GM18867 (cell line): ENCODE measurements around the gene SETX.

Experiments
- ATAC-seq: cut with Tn5 transposase; IDR thresholded peaks from one replicate; pipeline ENCODE4 v1.9.1; 2021; ENCODE audit warnings: mild to moderate bottlenecking, moderate library complexity; ENCODE audit not compliant: unreplicated experiment

The SETX gene

DNA sequence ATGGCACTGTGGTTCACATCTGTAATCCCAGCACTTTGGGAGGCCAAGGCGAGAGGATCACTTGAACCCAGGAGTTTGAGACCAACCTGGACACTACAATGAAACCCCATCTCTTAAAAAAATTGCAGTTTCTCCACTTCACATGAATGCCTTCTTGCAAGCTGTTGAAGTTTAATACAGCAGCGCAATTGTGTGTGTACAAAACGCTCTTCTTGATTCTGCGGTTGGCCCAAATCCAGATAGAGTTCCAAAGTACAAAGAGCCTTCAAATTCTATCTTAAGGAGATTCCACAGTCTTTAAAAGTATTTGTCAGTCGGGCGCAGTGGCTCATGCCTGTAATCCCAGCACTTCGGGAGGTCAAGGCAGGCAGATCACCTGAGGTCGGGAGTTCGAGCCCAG lies 9.3 kb upstream of the SETX start:
- ATAC-seq: no peak

DNA sequence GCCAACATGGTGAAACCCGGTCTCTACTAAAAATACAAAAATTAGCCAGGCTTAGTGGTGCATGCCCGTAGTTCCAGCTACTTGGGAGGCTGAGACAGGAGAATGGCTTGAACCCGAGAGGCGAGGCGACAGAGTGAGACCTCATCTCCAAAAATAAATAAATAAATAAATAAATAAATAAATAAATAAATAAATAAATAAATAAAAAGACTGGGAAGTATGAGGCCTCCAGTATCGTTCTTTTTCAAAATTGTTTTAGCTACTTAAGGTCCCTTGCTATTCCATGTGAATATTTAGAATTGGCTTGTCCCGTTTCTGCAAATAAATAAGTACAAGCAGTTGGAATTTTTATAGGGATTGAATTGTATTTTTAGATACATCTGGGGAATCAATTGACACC lies 3.0 kb upstream of the SETX start:
- no peak for ATAC-seq

DNA sequence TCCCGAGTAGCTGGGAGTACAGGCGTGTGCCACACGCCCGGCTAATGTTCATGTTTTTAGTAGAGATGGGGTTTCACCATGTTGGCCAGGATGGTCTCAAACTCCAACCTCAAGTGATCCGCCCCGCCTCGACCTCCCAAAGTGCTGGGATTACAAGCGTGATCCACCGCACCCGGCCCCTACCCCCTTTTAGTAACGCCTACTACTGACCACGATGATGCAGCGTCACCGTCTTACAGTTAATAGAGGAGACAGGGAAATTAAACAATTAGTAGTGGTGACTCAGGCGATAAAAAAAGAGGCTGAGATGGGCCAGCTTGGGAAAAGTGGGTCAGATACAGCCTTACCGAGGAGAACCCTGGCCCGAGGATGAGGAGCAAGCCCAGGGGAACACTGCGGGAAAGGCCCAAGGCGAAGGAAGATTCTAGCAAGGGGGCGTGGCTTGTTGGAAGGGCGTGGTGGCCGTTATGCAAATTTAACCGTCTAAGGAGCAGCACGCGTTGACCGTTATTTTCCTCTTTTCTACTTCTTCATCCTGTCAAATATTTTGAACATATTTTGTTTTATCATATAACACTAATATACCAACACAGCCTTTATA lies 1.6 kb upstream of the SETX start:
- no peak for ATAC-seq

DNA sequence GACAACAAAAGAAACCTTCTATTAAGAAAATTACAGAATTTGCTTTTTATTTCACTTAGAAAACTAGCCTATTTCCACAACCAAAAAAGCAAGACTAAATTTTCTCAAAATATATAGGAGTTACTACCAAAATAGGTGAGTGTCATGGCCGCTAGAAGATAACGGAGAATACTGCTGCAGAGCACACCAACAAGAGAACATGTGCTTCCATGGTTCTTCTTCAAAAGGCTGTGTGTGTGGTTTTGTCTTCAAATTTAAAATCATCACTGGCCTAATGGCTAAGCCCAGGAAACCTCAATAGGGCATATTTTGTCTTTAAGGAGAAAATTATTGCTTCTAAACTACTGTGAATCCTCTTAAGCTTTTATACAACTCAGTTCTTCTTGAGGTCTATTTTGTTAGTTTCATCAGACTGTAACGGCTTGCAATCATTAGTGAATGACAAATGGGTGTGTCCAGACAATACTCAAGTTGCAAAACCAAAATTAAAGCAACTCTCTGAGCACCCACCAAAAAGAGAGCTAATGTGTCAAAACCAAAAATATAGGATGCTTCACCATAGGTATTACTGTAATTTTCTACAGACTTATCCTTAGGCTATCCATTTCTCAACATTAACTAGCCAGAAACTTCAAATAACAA lies 3.3 kb downstream of the SETX start:
- no peak for ATAC-seq

DNA sequence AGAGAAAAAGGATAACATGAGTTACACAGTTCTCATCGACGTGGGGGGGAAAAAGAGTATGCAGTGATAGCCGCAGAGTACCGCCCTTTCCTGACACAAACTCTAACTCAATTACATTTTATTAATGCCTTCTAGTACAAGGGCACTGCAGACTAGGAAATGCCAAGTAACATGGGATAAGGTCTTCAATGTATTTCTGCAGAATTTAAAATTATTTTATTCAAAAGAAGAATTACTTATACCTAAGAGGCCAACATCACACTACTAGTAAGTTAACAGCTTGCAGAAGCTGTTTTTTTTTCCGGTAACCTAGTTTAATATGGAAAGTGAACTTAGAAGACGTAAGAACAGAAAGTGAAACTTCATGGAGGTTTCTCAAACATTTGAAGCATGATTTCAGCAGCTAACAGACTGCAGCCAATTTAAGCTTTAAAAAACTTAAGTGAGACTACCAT lies 3.9 kb downstream of the SETX start:
- ATAC-seq: no peak

- ATAC-seq: no peak
Measured at GRCh38 chr9:132348676-132349075, 6.1 kb downstream of the SETX start.

DNA sequence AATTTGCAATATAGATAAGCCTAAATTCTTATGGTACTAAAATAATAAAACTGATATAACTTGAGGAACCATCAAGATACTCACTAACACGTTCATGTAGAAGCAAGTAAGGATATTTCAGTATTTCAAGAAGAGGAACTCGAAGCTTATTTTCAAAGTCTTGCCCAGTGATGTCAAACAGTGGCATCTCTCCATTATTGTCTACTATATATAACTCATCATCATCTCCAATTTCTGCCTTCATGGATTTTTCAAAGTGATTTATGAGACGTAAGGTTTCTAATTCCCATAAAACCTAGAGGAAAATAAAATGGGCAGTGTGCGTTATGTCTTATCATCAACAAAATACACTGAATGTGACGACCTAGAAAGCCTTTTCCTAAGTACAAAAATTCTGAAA lies 8.6 kb downstream of the SETX start:
- ATAC-seq: no peak

DNA sequence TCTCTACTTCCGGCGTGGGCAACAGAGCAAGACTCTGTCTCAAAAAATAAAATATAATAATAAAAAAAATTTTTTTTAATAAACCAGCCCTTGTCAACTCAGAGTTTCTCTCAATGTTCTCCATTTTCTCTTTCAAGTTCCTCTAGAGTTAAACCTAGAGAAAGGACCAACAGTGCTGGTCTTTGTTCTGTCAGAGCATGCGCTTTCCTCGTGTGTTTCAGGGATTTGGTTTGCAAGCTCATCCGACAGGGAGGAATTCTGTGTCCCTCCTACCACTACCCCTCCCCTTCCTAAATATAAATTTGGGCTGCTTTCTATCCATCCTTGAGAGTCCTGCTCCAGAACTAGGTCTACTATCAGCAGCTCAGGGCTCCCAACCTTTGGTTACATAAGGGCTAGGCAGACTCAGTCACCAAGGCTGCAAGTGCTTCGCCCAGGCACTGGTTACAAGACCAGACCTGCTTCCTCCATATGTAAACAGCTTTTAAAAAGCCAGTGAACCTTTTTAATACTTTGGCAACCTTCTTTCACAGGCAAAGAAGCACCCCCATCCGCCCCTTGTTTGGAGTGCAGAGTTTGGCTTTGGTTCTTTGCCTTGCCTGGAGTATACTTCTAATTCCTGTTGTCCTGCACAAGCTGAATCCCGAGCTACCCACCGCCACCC lies 13.5 kb downstream of the SETX start:
- ATAC-seq: no peak

GRCh38 chr9:132334364-132334763 lies 20.4 kb downstream of the SETX start:
- ATAC-seq: no peak

- no peak for ATAC-seq
Measured at GRCh38 chr9:132333556-132333955, 21.2 kb downstream of the SETX start.

- ATAC-seq: no peak
Measured at GRCh38 chr9:132328580-132328979, 26.2 kb downstream of the SETX start.

- ATAC-seq: no peak
Measured at GRCh38 chr9:132327537-132327936, 27.2 kb downstream of the SETX start.

DNA sequence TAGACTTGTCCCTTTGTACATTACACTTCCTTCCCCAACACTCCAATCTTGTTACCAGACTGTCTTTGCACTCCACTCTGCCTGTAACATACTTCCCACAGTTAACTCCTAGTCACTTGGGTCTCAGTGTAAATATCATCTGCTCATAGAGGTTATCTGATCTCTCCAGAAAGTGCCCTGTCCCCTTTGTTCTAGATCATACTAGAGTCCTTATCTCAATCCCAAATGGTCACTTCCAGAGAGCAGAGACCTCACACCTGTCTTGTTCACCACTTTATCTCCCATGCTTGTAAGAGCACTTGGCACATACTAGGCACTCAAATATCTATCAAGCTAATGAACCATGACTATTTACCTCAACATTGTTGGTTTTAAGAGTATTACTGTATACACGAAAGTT lies 30.4 kb downstream of the SETX start:
- ATAC-seq: no peak

- no peak for ATAC-seq
Measured at GRCh38 chr9:132319421-132320110, 35.2 kb downstream of the SETX start.

GRCh38 chr9:132312873-132313272 lies 41.9 kb downstream of the SETX start:
- ATAC-seq: no peak

DNA sequence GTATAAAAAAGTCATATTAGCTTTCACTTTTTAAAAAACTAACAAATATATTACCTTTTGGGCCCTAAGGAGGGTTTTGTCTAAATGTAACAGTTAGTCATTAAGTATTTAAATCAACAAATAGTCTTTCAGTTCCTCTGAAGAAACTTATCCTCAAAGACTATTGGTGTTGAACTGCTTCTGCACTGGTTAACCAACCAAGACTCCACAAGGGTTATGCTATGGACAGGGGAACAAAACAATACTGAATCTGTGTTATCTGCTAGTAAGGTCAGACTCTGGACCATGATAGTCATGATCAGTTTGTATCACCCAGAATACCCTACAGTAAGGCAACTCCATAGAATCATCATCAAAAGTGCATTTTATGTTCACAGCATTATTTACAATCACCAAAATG lies 42.4 kb downstream of the SETX start:
- ATAC-seq: no peak

DNA sequence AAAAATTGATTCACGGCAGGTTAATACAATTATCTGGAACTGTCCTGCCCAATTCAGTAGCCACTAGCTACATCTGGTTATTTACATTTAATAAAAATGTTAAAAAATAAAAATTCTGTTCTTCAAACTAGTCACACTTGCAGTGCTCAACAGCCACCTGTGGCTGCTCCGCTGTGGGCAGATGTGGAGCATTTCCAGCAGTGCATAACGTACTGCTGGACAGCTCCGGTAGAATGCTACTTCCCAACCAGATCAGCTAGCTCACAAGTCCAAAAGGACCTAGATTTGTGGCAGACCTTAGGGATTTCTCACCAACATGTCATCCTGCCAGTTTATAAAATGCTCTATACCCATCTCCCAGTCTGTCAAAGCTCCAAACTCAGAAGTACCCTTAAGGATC lies 42.8 kb downstream of the SETX start:
- no peak for ATAC-seq

DNA sequence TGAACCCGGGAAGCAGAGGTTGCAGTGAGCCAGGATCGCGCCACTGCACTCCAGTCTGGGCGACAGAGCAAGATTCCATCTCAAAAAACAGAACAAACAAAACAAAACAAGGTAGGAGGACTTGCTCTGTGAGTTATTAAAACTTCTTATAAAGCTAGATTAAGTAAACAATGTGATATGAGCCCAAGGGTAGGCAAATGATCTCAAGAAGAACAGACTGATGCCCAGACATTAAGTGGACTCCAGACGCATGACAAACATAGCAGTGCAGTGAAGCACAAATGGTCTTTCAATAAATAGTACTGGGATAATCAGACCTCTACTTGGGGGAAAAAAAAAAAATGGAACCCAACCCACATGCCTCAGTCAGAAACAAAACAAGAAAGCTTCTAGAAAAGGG lies 45.7 kb downstream of the SETX start:
- no peak for ATAC-seq

- no peak for ATAC-seq
Measured at GRCh38 chr9:132301521-132301920, 53.3 kb downstream of the SETX start.

GRCh38 chr9:132299221-132299620 lies 55.6 kb downstream of the SETX start:
- ATAC-seq: no peak

- ATAC-seq: no peak
Measured at GRCh38 chr9:132295181-132295580, 59.6 kb downstream of the SETX start.
